Measurements from ENCODE around the gene RANGRF.

RANGRF gene

GRCh38 chr17:8312726-8313600 is 24.5 kb downstream of the RANGRF start:
- DNase-seq (ENCODE audit: low read depth in 1 of 2, low spot score in 1 of 2) = no peak

- DNase-seq (ENCODE audit: low read depth in 1 of 2, low spot score in 1 of 2) = no peak
These were observed 26.6 kb downstream of the RANGRF start for GRCh38 chr17:8314797-8315763.

GRCh38 chr17:8315764-8316217 is 27.3 kb downstream of the RANGRF start:
- DNase-seq (ENCODE audit: low read depth in 1 of 2, low spot score in 1 of 2) = no peak

GRCh38 chr17:8318010-8318935 is 29.8 kb downstream of the RANGRF start:
- DNase-seq (ENCODE audit: low read depth in 1 of 2, low spot score in 1 of 2) = no peak

GRCh38 chr17:8320262-8320661 is 31.8 kb downstream of the RANGRF start:
- no peak for DNase-seq (ENCODE audit: low read depth in 1 of 2, low spot score in 1 of 2)

- no peak for DNase-seq (ENCODE audit: low read depth in 1 of 2, low spot score in 1 of 2)
These were observed 32.5 kb downstream of the RANGRF start for GRCh38 chr17:8320990-8321389.

GRCh38 chr17:8322061-8322460 is 33.6 kb downstream of the RANGRF start:
- DNase-seq (ENCODE audit: low read depth in 1 of 2, low spot score in 1 of 2) = no peak

GRCh38 chr17:8324132-8324531 is 35.7 kb downstream of the RANGRF start:
- DNase-seq (ENCODE audit: low read depth in 1 of 2, low spot score in 1 of 2) = no peak

- no peak for DNase-seq (ENCODE audit: low read depth in 1 of 2, low spot score in 1 of 2)
These were observed 36.5 kb downstream of the RANGRF start for GRCh38 chr17:8324923-8325322.

GRCh38 chr17:8326511-8327302 is 38.2 kb downstream of the RANGRF start:
- DNase-seq (ENCODE audit: low read depth in 1 of 2, low spot score in 1 of 2) = no peak

- no peak for DNase-seq (ENCODE audit: low read depth in 1 of 2, low spot score in 1 of 2)
These were observed 38.8 kb downstream of the RANGRF start for GRCh38 chr17:8327303-8327649.

- DNase-seq (ENCODE audit: low read depth in 1 of 2, low spot score in 1 of 2) = no peak
These were observed 43.7 kb downstream of the RANGRF start for GRCh38 chr17:8332128-8332527.

GRCh38 chr17:8332688-8333087 is 44.2 kb downstream of the RANGRF start:
- DNase-seq (ENCODE audit: low read depth in 1 of 2, low spot score in 1 of 2) = no peak

- no peak for DNase-seq (ENCODE audit: low read depth in 1 of 2, low spot score in 1 of 2)
These were observed 44.8 kb downstream of the RANGRF start for GRCh38 chr17:8333281-8333680.

GRCh38 chr17:8337802-8338752 is 49.6 kb downstream of the RANGRF start:
- no peak for DNase-seq (ENCODE audit: low read depth in 1 of 2, low spot score in 1 of 2)

- no peak for DNase-seq (ENCODE audit: low read depth in 1 of 2, low spot score in 1 of 2)
These were observed 50.3 kb downstream of the RANGRF start for GRCh38 chr17:8338753-8339140.

GRCh38 chr17:8339540-8339939 is 51.1 kb downstream of the RANGRF start, which contains the start of gene ODF4:
Gene ODF4 (plus strand): TSS chr17:8339840. CDS start chr17:8340052, 212 bp downstream.
- no peak for DNase-seq (ENCODE audit: low read depth in 1 of 2, low spot score in 1 of 2)

Measured in activated CD4-positive, alpha-beta T cell treated with anti-CD3 and anti-CD28 coated beads, Interleukin-2, amount 50 U/mL, for 24 hours (primary cell).